Effector memory CD4-positive, alpha-beta T cell (primary cell): Measurements from ENCODE around the gene MCF2L.

Source experiments
- DNase-seq, 3 donors: peaks; one replicate each; pipeline ENCODE4 v3.0.0-alpha.2; 2020
- H3K27ac ChIP-seq: 2 replicates; pipeline ENCODE4 v1.7.0; 2013; ENCODE audit warnings: mild to moderate bottlenecking, low read length, moderate library complexity; ENCODE audit not compliant: insufficient read depth, poor library complexity, severe bottlenecking
- H3K27me3 ChIP-seq: replicated peaks from 2 replicates; pipeline ENCODE4 v1.7.0; 2013; ENCODE audit warnings: mild to moderate bottlenecking, low read length; ENCODE audit not compliant: insufficient read depth, control insufficient read depth, poor library complexity, severe bottlenecking
- H3K36me3 ChIP-seq: 2 replicates; pipeline ENCODE4 v1.7.0; 2013; ENCODE audit warnings: mild to moderate bottlenecking, low read length, moderate library complexity; ENCODE audit not compliant: control insufficient read depth, insufficient read depth
- H3K4me1 ChIP-seq: 2 replicates; pipeline ENCODE4 v1.7.0; 2013; ENCODE audit warnings: low read length, mild to moderate bottlenecking; ENCODE audit not compliant: control insufficient read depth, insufficient read depth, poor library complexity, severe bottlenecking
- H3K4me3 ChIP-seq: 2 replicates; pipeline ENCODE4 v1.7.0; 2013; ENCODE audit warnings: low read length, low read depth, mild to moderate bottlenecking; ENCODE audit not compliant: insufficient read depth, poor library complexity, severe bottlenecking
- H3K9me3 ChIP-seq: 2 replicates; pipeline ENCODE4 v1.7.0; 2013; ENCODE audit warnings: mild to moderate bottlenecking, low read length, moderate library complexity; ENCODE audit not compliant: control insufficient read depth
- total RNA-seq, 3 donors: gene quantifications; one replicate each; lab custom pipeline; 2026; lab: John Stamatoyannopoulos, UW

MCF2L gene
- total RNA-seq, result 13.5 to 20.2 (median 17.6) reads per million in 3 donors

- peak within 1 kb of the TSS; percentile 63 for H3K4me3 ChIP-seq
- peak within 1 kb of the TSS; percentile 65 for H3K27ac ChIP-seq
- no peaks in the 10 kb centered on the region for H3K9me3 ChIP-seq
- DNase-seq, result peak; percentile 47 to 58 (median 57)
- no peaks in the 10 kb centered on the region for H3K36me3 ChIP-seq
- H3K27me3 ChIP-seq, result no peaks in the 10 kb centered on the region
- H3K4me1 ChIP-seq, result peaks cover 4% of the 10 kb centered on the region
Measured at GRCh38 chr13:112968910-112969691, at the start of gene MCF2L. MCF2L (plus strand) TSS chr13:112969214; CDS start chr13:112969380, 166 bp downstream.

- Histone ChIP-seq H3K9me3 (no peaks in the 10 kb centered on the region), H3K4me3 (no peak overlapping the region), H3K27me3 (no peaks in the 10 kb centered on the region), H3K36me3 (no peaks in the 10 kb centered on the region), H3K4me1 (no peaks in the 10 kb centered on the region), H3K27ac (no peak overlapping the region)
- no peak for DNase-seq
Measured at GRCh38 chr13:112923962-112924361, 45.1 kb upstream of the MCF2L start.

GRCh38 chr13:112924365-112924764 is 44.6 kb upstream of the MCF2L start:
- Histone ChIP-seq H3K27ac (no peak overlapping the region), H3K9me3 (no peaks in the 10 kb centered on the region), H3K4me1 (no peaks in the 10 kb centered on the region), H3K4me3 (no peak overlapping the region), H3K27me3 (no peaks in the 10 kb centered on the region), H3K36me3 (no peaks in the 10 kb centered on the region)
- DNase-seq, result no peak

GRCh38 chr13:112926003-112926402 is 43.0 kb upstream of the MCF2L start:
- no peaks in the 10 kb centered on the region for H3K9me3 ChIP-seq
- no peaks in the 10 kb centered on the region for H3K36me3 ChIP-seq
- H3K27me3 ChIP-seq, result no peaks in the 10 kb centered on the region
- H3K27ac ChIP-seq, result no peak overlapping the region
- DNase-seq, result no peak
- H3K4me1 ChIP-seq, result no peaks in the 10 kb centered on the region
- H3K4me3 ChIP-seq, result no peak overlapping the region

GRCh38 chr13:112926993-112927392 is 42.0 kb upstream of the MCF2L start:
- H3K9me3 ChIP-seq, result no peaks in the 10 kb centered on the region

GRCh38 chr13:112928020-112928971 is 40.7 kb upstream of the MCF2L start:
- H3K27me3 ChIP-seq, result no peaks in the 10 kb centered on the region
- no peaks in the 10 kb centered on the region for H3K9me3 ChIP-seq
- no peaks in the 10 kb centered on the region for H3K36me3 ChIP-seq
- DNase-seq, result no peak
- no peak overlapping the region for H3K4me3 ChIP-seq
- H3K27ac ChIP-seq, result no peak overlapping the region
- H3K4me1 ChIP-seq, result no peaks in the 10 kb centered on the region

More at GRCh38 chr13:112926993-112927392, 42.0 kb upstream of the MCF2L start:
- no peaks in the 10 kb centered on the region for H3K36me3 ChIP-seq
- H3K4me3 ChIP-seq, result no peak overlapping the region
- DNase-seq, result no peak
- no peaks in the 10 kb centered on the region for H3K27me3 ChIP-seq
- H3K27ac ChIP-seq, result no peak overlapping the region
- H3K4me1 ChIP-seq, result no peaks in the 10 kb centered on the region

GRCh38 chr13:112928972-112929782 is 39.8 kb upstream of the MCF2L start:
- H3K4me3 ChIP-seq, result no peak overlapping the region
- no peak overlapping the region for H3K27ac ChIP-seq
- H3K36me3 ChIP-seq, result no peaks in the 10 kb centered on the region
- H3K27me3 ChIP-seq, result no peaks in the 10 kb centered on the region
- H3K9me3 ChIP-seq, result no peaks in the 10 kb centered on the region
- H3K4me1 ChIP-seq, result no peaks in the 10 kb centered on the region
- DNase-seq, result no peak

- Histone ChIP-seq H3K27me3 (no peaks in the 10 kb centered on the region), H3K4me3 (no peak overlapping the region)
- no peak for DNase-seq
Measured at GRCh38 chr13:112929783-112930055, 39.3 kb upstream of the MCF2L start.

GRCh38 chr13:112930192-112930591 is 38.8 kb upstream of the MCF2L start:
- H3K36me3 ChIP-seq, result no peaks in the 10 kb centered on the region
- no peaks in the 10 kb centered on the region for H3K4me1 ChIP-seq
- H3K27me3 ChIP-seq, result no peaks in the 10 kb centered on the region
- no peak overlapping the region for H3K4me3 ChIP-seq
- H3K27ac ChIP-seq, result no peak overlapping the region
- DNase-seq, result no peak
- no peaks in the 10 kb centered on the region for H3K9me3 ChIP-seq

More at GRCh38 chr13:112929783-112930055, 39.3 kb upstream of the MCF2L start:
- Histone ChIP-seq H3K9me3 (no peaks in the 10 kb centered on the region), H3K36me3 (no peaks in the 10 kb centered on the region), H3K4me1 (no peaks in the 10 kb centered on the region), H3K27ac (no peak overlapping the region)
